ENCODE results near the gene ZNF524.

The ZNF524 gene

GRCh38 chr19:55594996-55595545 is 5.0 kb upstream of the ZNF524 start:
- H3K27me3 ChIP-seq = no peaks in the 10 kb centered on the region
- peaks cover 26% of the 10 kb centered on the region for H3K36me3 ChIP-seq
- H3K4me1 ChIP-seq = peaks cover 7% of the 10 kb centered on the region; the same call in 1 of the 2 replicates
- TF ChIP-seq, protein P1, sequence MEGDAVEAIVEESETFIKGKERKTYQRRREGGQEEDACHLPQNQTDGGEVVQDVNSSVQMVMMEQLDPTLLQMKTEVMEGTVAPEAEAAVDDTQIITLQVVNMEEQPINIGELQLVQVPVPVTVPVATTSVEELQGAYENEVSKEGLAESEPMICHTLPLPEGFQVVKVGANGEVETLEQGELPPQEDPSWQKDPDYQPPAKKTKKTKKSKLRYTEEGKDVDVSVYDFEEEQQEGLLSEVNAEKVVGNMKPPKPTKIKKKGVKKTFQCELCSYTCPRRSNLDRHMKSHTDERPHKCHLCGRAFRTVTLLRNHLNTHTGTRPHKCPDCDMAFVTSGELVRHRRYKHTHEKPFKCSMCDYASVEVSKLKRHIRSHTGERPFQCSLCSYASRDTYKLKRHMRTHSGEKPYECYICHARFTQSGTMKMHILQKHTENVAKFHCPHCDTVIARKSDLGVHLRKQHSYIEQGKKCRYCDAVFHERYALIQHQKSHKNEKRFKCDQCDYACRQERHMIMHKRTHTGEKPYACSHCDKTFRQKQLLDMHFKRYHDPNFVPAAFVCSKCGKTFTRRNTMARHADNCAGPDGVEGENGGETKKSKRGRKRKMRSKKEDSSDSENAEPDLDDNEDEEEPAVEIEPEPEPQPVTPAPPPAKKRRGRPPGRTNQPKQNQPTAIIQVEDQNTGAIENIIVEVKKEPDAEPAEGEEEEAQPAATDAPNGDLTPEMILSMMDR (IDR thresholded peaks at IDR 0.05; ENCODE audit: low read depth, low read length) = no peak
- H3K4me3 ChIP-seq (ENCODE audit: low read depth, low read length) = no peak overlapping the region
- H3K9me3 ChIP-seq = no peaks in the 10 kb centered on the region
- no peak for DNase-seq

GRCh38 chr19:55596304-55596703 is 3.8 kb upstream of the ZNF524 start:
- TF ChIP-seq, protein P1 (IDR thresholded peaks at IDR 0.05; ENCODE audit: low read depth, low read length) = no peak
- Histone ChIP-seq H3K9me3 (no peaks in the 10 kb centered on the region), H3K4me3 (ENCODE audit: low read depth, low read length) (no peak overlapping the region), H3K27me3 (no peaks in the 10 kb centered on the region), H3K36me3 (peaks cover 26% of the 10 kb centered on the region), H3K4me1 (peaks cover 7% of the 10 kb centered on the region; the same call in 1 of the 2 replicates)
- DNase-seq = no peak

- TF ChIP-seq, protein P1 (IDR thresholded peaks at IDR 0.05; ENCODE audit: low read depth, low read length) = no peak
- Histone ChIP-seq H3K36me3 (peaks cover 19% of the 10 kb centered on the region), H3K27me3 (no peaks in the 10 kb centered on the region), H3K4me1 (peaks cover 7% of the 10 kb centered on the region; the same call in 1 of the 2 replicates), H3K9me3 (no peaks in the 10 kb centered on the region), H3K4me3 (ENCODE audit: low read depth, low read length) (no peak overlapping the region)
- DNase-seq = no peak
These were observed 2.6 kb upstream of the ZNF524 start for GRCh38 chr19:55597501-55597921.

- TF ChIP-seq, protein P1 (IDR thresholded peaks at IDR 0.05; ENCODE audit: low read depth, low read length) = no peak
- no peaks in the 10 kb centered on the region for H3K27me3 ChIP-seq
- no peaks in the 10 kb centered on the region for H3K9me3 ChIP-seq
- no peak overlapping the region for H3K4me3 ChIP-seq (ENCODE audit: low read depth, low read length)
- DNase-seq = no peak
- H3K4me1 ChIP-seq = peaks cover 7% of the 10 kb centered on the region; the same call in 1 of the 2 replicates
- peaks cover 19% of the 10 kb centered on the region; the same call in 1 of the 2 replicates for H3K36me3 ChIP-seq
These were observed 2.1 kb upstream of the ZNF524 start for GRCh38 chr19:55598034-55598433.

GRCh38 chr19:55598719-55599467 is 1.2 kb upstream of the ZNF524 start:
- Histone ChIP-seq H3K27me3 (no peaks in the 10 kb centered on the region), H3K4me1 (peaks cover 7% of the 10 kb centered on the region; the same call in 1 of the 2 replicates), H3K4me3 (ENCODE audit: low read depth, low read length) (peak overlapping the region; percentile 91), H3K9me3 (no peaks in the 10 kb centered on the region), H3K36me3 (peaks cover 19% of the 10 kb centered on the region; the same call in 1 of the 2 replicates)
- TF ChIP-seq, protein P1 (IDR thresholded peaks at IDR 0.05; ENCODE audit: low read depth, low read length) = no peak
- DNase-seq = peak; percentile 97

DNA sequence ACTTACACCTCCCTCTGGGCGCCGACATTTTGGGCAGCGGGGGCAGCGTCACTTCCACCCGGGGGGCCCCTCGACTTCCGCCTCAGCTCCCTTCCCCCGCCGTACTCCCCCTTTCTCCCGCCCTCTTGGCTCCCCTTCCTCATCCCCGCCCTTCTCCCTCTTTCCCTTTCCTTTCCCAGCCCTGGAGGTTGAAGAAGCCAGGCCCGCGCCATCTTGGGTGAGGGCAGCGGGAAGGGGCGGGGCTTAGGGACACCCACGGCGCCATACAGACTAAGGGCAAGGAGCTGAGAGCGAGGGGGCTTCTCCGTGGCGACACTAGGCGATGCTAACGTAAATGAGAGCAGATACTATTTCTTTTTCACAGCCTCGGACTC is 633 bp upstream of the ZNF524 start, which contains the start of gene FIZ1:
TSS of gene FIZ1 (minus strand) at position 50 of the 374 bp plus-strand sequence. CDS start 1,652 bp downstream, outside the sequence.
- peaks cover 19% of the 10 kb centered on the region; the same call in 1 of the 2 replicates for H3K36me3 ChIP-seq

More for the DNA sequence above, 633 bp upstream of the ZNF524 start, which contains the start of gene FIZ1:
- Histone ChIP-seq H3K4me3 (ENCODE audit: low read depth, low read length) (peak within 1 kb of the TSS; percentile 91), H3K27me3 (no peaks in the 10 kb centered on the region), H3K9me3 (no peaks in the 10 kb centered on the region), H3K4me1 (peaks cover 7% of the 10 kb centered on the region; the same call in 1 of the 2 replicates)
- TF ChIP-seq, protein P1 (IDR thresholded peaks at IDR 0.05; ENCODE audit: low read depth, low read length) = no peak
- peak; percentile 98 for DNase-seq

Measured in BE2C (cell line).